HTR-8/SVneo (cell line): ENCODE data around the gene TMC2.
A peak's percentile ranks its signal among the peaks of the same experiment; 100 is the strongest.
"Not testable (repeated sequence)": the region's sequence is repeated elsewhere in the genome, so short reads cannot be mapped to it uniquely, and the experiment has no call there.

Experiments
- DNase-seq: peaks from one replicate; pipeline ENCODE4 v3.0.0; 2011; ENCODE audit warnings: low spot score, mixed read lengths; ENCODE audit not compliant: insufficient read length
- FAIRE-seq: peaks from 2 replicates; lab custom pipeline; 2011; peaks lifted over from hg19 to GRCh38; lab: Jason Lieb, UNC

The TMC2 gene

GRCh38 chr20:2657241-2657640 is 120.9 kb downstream of the TMC2 start:
- DNase-seq (no peak), FAIRE-seq (no peak)

- FAIRE-seq (no peak), DNase-seq (no peak)
Observed at GRCh38 chr20:2657674-2658073, 121.3 kb downstream of the TMC2 start.

GRCh38 chr20:2658414-2659354 is 122.3 kb downstream of the TMC2 start:
- FAIRE-seq (peak; percentile 16), DNase-seq (no peak)

GRCh38 chr20:2659547-2659946 is 123.2 kb downstream of the TMC2 start:
- FAIRE-seq (no peak), DNase-seq (no peak)

- no peak for DNase-seq
Observed at GRCh38 chr20:2663364-2663886, 127.1 kb downstream of the TMC2 start.

GRCh38 chr20:2663887-2664719 is 127.7 kb downstream of the TMC2 start, which contains the start of gene IDH3B:
Gene IDH3B (minus strand): TSS chr20:2664216. CDS start chr20:2664188, 28 bp downstream.
- FAIRE-seq = peak; percentile 84
- DNase-seq = peak; percentile 90

More at GRCh38 chr20:2663364-2663886, 127.1 kb downstream of the TMC2 start:
- FAIRE-seq = peak; percentile 79

GRCh38 chr20:2671977-2672376 is 135.6 kb downstream of the TMC2 start:
- FAIRE-seq = no peak
- DNase-seq = no peak

- DNase-seq (no peak), FAIRE-seq (no peak)
Observed at GRCh38 chr20:2672446-2672845, 136.1 kb downstream of the TMC2 start.

GRCh38 chr20:2673453-2673852 is 137.1 kb downstream of the TMC2 start:
- DNase-seq = no peak

GRCh38 chr20:2680046-2680445 is 143.7 kb downstream of the TMC2 start:
- FAIRE-seq (no peak), DNase-seq (no peak)

More at GRCh38 chr20:2673453-2673852, 137.1 kb downstream of the TMC2 start:
- no peak for FAIRE-seq

GRCh38 chr20:2682040-2682439 is 145.7 kb downstream of the TMC2 start:
- not testable (repeated sequence) for DNase-seq, FAIRE-seq

GRCh38 chr20:2684817-2685216 is 148.4 kb downstream of the TMC2 start:
- FAIRE-seq, DNase-seq: not testable (repeated sequence)

- no peak for FAIRE-seq
- DNase-seq = no peak
Observed at GRCh38 chr20:2687514-2687913, 151.1 kb downstream of the TMC2 start.

- no peak for DNase-seq
Observed at GRCh38 chr20:2688041-2688591, 151.7 kb downstream of the TMC2 start.

GRCh38 chr20:2690213-2690612 is 153.8 kb downstream of the TMC2 start:
- FAIRE-seq = no peak
- DNase-seq = no peak

More at GRCh38 chr20:2688041-2688591, 151.7 kb downstream of the TMC2 start:
- FAIRE-seq = no peak

GRCh38 chr20:2690718-2691117 is 154.3 kb downstream of the TMC2 start:
- DNase-seq (no peak), FAIRE-seq (no peak)

GRCh38 chr20:2691127-2691526 is 154.8 kb downstream of the TMC2 start:
- no peak for DNase-seq
- no peak for FAIRE-seq
